Right atrium auricular region (tissue), 2 donors: ENCODE results near the gene PDIA3. TPM values are rescaled to one million over a fixed set of nuclear protein-coding genes. Genes with fewer than 3 reads are reported as not detected.
A peak's percentile ranks its signal among the peaks of the same experiment; 100 is the strongest.
"Not testable (repeated sequence)": the region's sequence is repeated elsewhere in the genome, so short reads cannot be mapped to it uniquely, and the experiment has no call there.

ENCODE experiments used
- DNase-seq: peaks from one replicate; pipeline ENCODE4 v3.0.0-alpha.2; 2019; ENCODE audit warnings: low spot score
- H3K27ac ChIP-seq, 2 donors: fragments of 200-600 bp; sonication (generic); 1 replicate in 1 of 2; 2 replicates in 1 of 2; pipeline ENCODE4 v1.5.1; 2016 to 2019
- H3K27me3 ChIP-seq, 2 donors: fragments of 200-600 bp; sonication (generic); one replicate each; pipeline versions ENCODE4 v1.5.1 to v1.6.0; 2017 to 2019
- H3K36me3 ChIP-seq: fragments of 200-600 bp; sonication (generic); one replicate; pipeline ENCODE4 v1.5.1; 2016
- H3K4me1 ChIP-seq, 2 donors: fragments of 200-600 bp; sonication (generic); one replicate each; pipeline versions ENCODE4 v1.5.1 to v1.6.0; 2017 to 2019
- H3K4me3 ChIP-seq, 2 donors: fragments of 200-600 bp; sonication (generic); 1 replicate in 1 of 2; 2 replicates in 1 of 2; pipeline ENCODE4 v1.5.1; 2017 to 2019; ENCODE audit warnings: mild to moderate bottlenecking in 1 of 2, moderate library complexity in 1 of 2
- H3K9me3 ChIP-seq, 2 donors: fragments of 200-600 bp; sonication (generic); one replicate each; pipeline ENCODE4 v1.5.1; 2019
- total RNA-seq, 2 donors: library from RNA; depleted of rRNA; stranded (reverse); fragments of >200 nt; gene quantifications; one replicate each; pipeline ENCODE4 v1.1.0, GENCODE V29; 2016
- TF ChIP-seq, protein P1 (sequence below), 2 donors: fragments of 200-600 bp; sonication (generic); IDR thresholded peaks; one replicate each; pipeline ENCODE4 v1.5.1; 2019; ENCODE audit warnings: antibody characterized with exemption in 2 of 2

The PDIA3 gene
- total RNA-seq, 2 donors from 2014 or later = 77.9 to 82.4 TPM

DNA sequence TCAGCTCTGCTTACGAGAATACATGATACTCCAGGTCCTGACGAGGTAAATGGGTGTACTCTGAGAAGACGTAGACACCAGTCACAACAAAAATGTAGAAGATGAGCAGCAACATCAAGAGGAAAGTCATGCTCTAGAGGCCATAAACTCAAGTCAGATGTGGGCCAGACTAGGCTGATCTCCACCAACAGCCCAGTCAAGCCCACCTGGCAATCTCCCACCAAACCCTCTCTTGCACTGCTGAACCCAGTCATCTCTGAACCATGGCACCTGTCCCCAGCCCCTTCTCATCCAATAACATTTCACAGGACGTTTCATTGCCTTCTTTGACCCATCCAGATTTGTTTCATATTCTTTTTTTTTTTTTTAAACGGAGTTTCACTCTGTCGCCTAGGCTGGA is 10.8 kb upstream of the PDIA3 start:
- Histone ChIP-seq H3K36me3 (no peaks in the 10 kb centered on the region), H3K4me3 (no peak overlapping the region), H3K9me3 (no peaks in the 10 kb centered on the region), H3K4me1 (no peaks in the 10 kb centered on the region), H3K27me3 (no peaks in the 10 kb centered on the region), H3K27ac (no peak overlapping the region)
- TF ChIP-seq, protein P1, sequence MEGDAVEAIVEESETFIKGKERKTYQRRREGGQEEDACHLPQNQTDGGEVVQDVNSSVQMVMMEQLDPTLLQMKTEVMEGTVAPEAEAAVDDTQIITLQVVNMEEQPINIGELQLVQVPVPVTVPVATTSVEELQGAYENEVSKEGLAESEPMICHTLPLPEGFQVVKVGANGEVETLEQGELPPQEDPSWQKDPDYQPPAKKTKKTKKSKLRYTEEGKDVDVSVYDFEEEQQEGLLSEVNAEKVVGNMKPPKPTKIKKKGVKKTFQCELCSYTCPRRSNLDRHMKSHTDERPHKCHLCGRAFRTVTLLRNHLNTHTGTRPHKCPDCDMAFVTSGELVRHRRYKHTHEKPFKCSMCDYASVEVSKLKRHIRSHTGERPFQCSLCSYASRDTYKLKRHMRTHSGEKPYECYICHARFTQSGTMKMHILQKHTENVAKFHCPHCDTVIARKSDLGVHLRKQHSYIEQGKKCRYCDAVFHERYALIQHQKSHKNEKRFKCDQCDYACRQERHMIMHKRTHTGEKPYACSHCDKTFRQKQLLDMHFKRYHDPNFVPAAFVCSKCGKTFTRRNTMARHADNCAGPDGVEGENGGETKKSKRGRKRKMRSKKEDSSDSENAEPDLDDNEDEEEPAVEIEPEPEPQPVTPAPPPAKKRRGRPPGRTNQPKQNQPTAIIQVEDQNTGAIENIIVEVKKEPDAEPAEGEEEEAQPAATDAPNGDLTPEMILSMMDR (IDR thresholded peaks at IDR 0.05) = no peak
- DNase-seq = no peak

DNA sequence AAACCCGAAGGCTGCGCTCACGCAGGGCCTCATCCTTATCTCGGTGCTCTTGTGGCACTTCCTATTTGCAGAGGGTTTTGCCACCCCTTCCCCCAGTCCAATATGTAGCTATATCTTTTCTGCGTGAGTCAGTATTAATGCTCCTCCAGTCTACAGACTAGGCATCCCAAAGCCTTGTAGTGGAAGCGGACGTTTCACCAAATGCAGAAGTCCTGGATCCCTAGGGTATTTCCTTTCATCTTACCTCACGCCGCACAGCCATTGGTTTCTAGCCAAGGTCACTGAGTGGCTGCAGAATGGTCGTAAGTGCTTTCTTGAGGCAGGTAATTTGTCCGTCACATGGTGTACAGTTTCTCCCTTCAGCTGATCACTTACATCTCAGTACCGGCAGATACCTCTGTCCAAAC is 668 bp downstream of the PDIA3 start:
- peaks cover 0 to 45% of the 10 kb centered on the region in 2 donors for H3K4me1 ChIP-seq
- not testable (repeated sequence) for H3K36me3 ChIP-seq, H3K9me3 ChIP-seq, H3K27me3 ChIP-seq, DNase-seq
- peak overlapping the region; percentile 83 to 92 for H3K4me3 ChIP-seq
- peak overlapping the region; percentile 93 to 97 for H3K27ac ChIP-seq

DNA sequence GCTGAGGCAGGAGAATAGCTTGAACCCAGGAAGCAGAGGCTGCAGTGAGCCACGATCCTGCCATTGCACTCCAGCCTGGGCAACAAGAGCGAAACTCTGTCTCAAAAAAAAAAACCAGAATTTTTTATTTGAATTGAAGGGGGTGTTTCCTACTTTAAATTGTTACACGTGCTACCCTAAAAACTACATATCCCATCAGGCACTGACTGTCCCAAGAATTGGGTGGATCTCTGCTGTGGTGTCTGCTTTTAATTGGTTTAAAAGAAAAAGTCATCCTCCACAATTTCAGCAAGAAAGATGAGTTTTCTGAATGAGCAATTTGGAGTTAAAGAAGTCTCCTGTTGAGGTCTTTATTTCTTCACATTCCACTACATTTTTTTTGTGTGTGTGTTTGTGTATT is 2.1 kb downstream of the PDIA3 start:
- TF ChIP-seq, protein P1 (IDR thresholded peaks at IDR 0.05) = no peak

DNA sequence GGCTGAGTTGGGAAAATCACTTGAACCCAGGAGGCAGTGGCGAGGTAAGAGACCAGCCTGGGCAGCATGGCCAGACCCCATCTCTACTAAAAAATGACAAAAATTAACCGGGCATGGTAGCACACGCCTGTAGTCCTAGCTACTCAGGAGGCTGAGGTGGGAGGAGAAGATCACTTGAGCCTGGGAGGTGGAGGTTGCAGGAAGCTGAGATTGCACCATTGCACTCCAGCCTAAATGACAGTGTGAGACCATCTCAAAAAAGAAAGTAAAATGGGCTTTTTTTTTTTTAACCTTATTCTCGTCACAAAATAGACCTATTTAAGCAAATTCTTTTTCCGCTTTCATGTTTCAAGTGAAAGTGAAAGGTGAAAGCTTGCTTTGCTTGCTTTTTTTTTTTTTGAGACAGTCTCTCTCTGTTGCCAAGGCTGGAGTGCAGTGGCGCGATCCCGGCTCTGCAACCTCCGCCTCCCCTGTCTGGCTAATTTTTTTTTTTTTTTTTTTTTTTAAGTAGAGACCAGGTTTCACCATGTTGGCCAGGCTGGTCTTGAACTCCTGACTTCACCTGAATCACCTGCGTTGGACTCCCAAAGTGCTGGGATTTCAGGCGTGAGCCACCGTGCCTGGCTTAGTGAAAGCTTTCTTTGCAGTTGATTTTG is 3.6 kb downstream of the PDIA3 start:
- H3K9me3 ChIP-seq = no peaks in the 10 kb centered on the region
- H3K4me3 ChIP-seq = peak overlapping the region in 1 of 2 donors; percentile 2
- TF ChIP-seq, protein P1 (IDR thresholded peaks at IDR 0.05) = no peak
- no peak overlapping the region for H3K27ac ChIP-seq
- peaks cover 16% of the 10 kb centered on the region for H3K36me3 ChIP-seq
- H3K4me1 ChIP-seq = peaks cover 0 to 58% of the 10 kb centered on the region in 2 donors
- DNase-seq = no peak
- no peaks in the 10 kb centered on the region for H3K27me3 ChIP-seq

More for the DNA sequence above, 2.1 kb downstream of the PDIA3 start:
- no peak for DNase-seq
- H3K36me3 ChIP-seq = peaks cover 2% of the 10 kb centered on the region
- peaks cover 0 to 58% of the 10 kb centered on the region in 2 donors for H3K4me1 ChIP-seq
- no peak overlapping the region for H3K27ac ChIP-seq
- no peaks in the 10 kb centered on the region for H3K9me3 ChIP-seq
- peak overlapping the region in 1 of 2 donors; percentile 83 for H3K4me3 ChIP-seq
- H3K27me3 ChIP-seq = no peaks in the 10 kb centered on the region

DNA sequence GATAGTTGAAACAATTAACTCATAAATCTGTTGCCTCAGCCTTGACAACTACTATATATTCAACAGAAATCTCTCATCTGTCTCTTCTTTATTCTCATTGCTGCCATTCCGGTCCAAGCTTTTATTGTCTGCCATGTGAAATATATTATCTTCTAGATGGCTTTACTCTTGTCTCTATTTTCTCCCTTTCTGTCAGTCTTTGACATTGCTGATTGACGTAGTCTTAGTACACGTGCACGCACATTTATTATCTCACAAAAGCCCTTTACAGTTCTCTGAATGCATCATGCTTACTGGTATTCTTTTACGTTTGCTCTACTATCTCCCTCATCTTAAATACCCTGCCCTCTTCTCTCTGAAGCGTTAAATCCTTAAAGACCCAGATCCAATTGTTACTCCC is 5.6 kb downstream of the PDIA3 start:
- DNase-seq = no peak
- Histone ChIP-seq H3K9me3 (no peaks in the 10 kb centered on the region), H3K27me3 (no peaks in the 10 kb centered on the region), H3K27ac (no peak overlapping the region), H3K4me1 (peaks cover 0 to 54% of the 10 kb centered on the region in 2 donors), H3K4me3 (no peak overlapping the region), H3K36me3 (peaks cover 36% of the 10 kb centered on the region)
- TF ChIP-seq, protein P1 (IDR thresholded peaks at IDR 0.05) = no peak

DNA sequence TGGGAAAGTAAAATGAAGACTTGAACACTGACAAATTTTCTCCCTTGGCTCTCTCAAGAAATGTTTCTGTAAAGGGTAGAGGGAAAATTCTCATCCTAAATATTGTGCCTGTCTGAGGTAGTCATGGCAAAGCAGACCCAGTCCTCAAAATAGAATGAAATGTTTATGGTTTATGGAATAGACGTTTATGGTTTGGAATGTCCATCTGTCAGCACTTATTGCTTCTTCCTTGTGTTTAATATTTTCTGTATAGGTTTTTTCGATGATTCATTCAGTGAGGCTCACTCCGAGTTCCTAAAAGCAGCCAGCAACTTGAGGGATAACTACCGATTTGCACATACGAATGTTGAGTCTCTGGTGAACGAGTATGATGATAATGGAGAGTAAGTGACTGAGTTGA is 16.6 kb downstream of the PDIA3 start:
- DNase-seq = no peak
- TF ChIP-seq, protein P1 (IDR thresholded peaks at IDR 0.05) = no peak
- no peaks in the 10 kb centered on the region for H3K27me3 ChIP-seq
- H3K36me3 ChIP-seq = peaks cover 86% of the 10 kb centered on the region
- no peaks in the 10 kb centered on the region for H3K9me3 ChIP-seq
- H3K4me1 ChIP-seq = peaks cover 0 to 5% of the 10 kb centered on the region in 2 donors
- H3K27ac ChIP-seq = no peak overlapping the region
- no peak overlapping the region for H3K4me3 ChIP-seq
